ENCODE data around the gene IFT22. TPM values are rescaled to one million over a fixed set of nuclear protein-coding genes. Genes with fewer than 3 reads are reported as not detected.
A peak's percentile ranks its signal among the peaks of the same experiment; 100 is the strongest.
"Not testable (repeated sequence)": the region's sequence is repeated elsewhere in the genome, so short reads cannot be mapped to it uniquely, and the experiment has no call there.

IFT22 gene
- total RNA-seq, 1 experiment from 2014 or later, result 17.4 TPM

DNA sequence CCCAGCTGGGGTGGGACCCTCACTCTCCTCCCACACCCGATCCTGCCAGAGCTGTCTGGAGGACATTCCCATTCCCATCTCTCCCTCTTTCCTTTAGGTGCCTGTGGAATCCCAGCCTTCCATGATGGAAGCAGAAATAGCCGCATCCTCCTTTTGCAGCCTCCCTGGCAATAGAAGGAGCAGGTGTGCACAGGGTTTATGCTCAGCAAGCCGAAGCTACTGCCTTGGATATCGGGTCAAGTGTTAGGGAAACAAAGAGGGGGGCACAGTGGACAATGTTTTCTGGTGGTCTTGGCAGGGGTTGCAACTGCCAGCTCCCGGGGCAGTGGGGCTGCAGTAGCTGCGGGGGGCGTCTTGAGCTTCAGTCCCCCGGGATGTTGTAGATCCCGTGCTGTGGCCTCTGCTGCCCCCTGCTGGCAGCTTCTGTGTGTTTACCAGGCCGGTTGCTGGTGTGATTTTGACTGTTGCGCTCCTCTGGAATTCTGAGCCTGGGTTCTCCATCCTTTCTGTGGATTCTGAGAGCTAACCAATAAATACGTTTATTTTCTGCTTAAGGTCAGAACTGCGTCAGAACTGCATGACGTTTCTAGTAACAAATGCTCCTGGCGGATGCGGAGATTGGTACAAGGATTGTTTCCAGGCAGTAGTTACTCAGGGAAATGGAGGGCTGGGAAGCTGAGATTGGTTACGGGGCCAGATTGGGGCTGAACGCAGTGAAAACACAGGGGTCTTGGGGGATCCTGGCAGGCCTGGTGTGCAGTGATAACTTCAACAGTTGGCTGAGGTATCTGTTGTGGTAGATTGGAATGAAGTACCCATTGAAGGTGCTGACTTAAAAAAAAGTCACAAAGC lies 31.2 kb downstream of the IFT22 start:
- CTCF ChIA-PET, result interaction anchor here (0.7 to 2.6 kb wide), 6 partner anchors 8 to 537 kb away, joined by 3 to 9 read pairs (median 4); no protein-coding TSS in a partner anchor
- intact Hi-C loops (cut with micrococcal nuclease; ENCODE audit: unreplicated experiment); POLR2A ChIA-PET; H3K4me1 Mint-ChIP-seq (ENCODE audit: low read depth, unreplicated experiment); H3K9me3 ChIP-seq; H3K27me3 ChIP-seq (replicated peaks; ENCODE audit: control insufficient read depth, insufficient read depth, low read length); H3K4me3 Mint-ChIP-seq (ENCODE audit: unreplicated experiment); H3K4me1 ChIP-seq; H3K27ac Mint-ChIP-seq (ENCODE audit: unreplicated experiment); H3K36me3 ChIP-seq (ENCODE audit: control insufficient read depth, insufficient read depth, low read length); H3K4me3 ChIP-seq (ENCODE audit: low read depth, low read length); H3K9me3 Mint-ChIP-seq (ENCODE audit: unreplicated experiment); BruUV-seq (replicated peaks); H3K36me3 Mint-ChIP-seq (ENCODE audit: insufficient read depth, unreplicated experiment): not testable (repeated sequence)
- TF ChIP-seq CTCF (IDR thresholded peaks at IDR 0.05; ENCODE audit: insufficient read depth in 1 of 2, low read depth in 1 of 2, low read length in 1 of 2, severe bottlenecking in 1 of 2, unreplicated experiment in 1 of 2), result peak; percentile 63 to 66
- H3K27me3 Mint-ChIP-seq (ENCODE audit: insufficient read depth, unreplicated experiment), result peaks cover 12% of the 10 kb centered on the region
- DNase-seq, result peak; percentile 65 to 71

- H3K27me3 ChIP-seq (replicated peaks; ENCODE audit: control insufficient read depth, insufficient read depth, low read length); H3K36me3 ChIP-seq (ENCODE audit: control insufficient read depth, insufficient read depth, low read length); H3K9me3 ChIP-seq; H3K9me3 Mint-ChIP-seq (ENCODE audit: unreplicated experiment); POLR2A ChIA-PET; H3K4me1 ChIP-seq; H3K27ac Mint-ChIP-seq (ENCODE audit: unreplicated experiment); H3K4me1 Mint-ChIP-seq (ENCODE audit: low read depth, unreplicated experiment); intact Hi-C loops (cut with micrococcal nuclease; ENCODE audit: unreplicated experiment); H3K36me3 Mint-ChIP-seq (ENCODE audit: insufficient read depth, unreplicated experiment); BruUV-seq (replicated peaks); H3K4me3 Mint-ChIP-seq (ENCODE audit: unreplicated experiment); H3K4me3 ChIP-seq (ENCODE audit: low read depth, low read length); DNase-seq: not testable (repeated sequence)
- peaks cover 14% of the 10 kb centered on the region for H3K27me3 Mint-ChIP-seq (ENCODE audit: insufficient read depth, unreplicated experiment)
- CTCF ChIA-PET, result interaction anchor here (0.8 to 1.3 kb wide), 2 partner anchors 19 to 38 kb away, joined by 4 to 5 read pairs; no protein-coding TSS in a partner anchor
Observed at GRCh38 chr7:101289687-101290086, 31.9 kb downstream of the IFT22 start.

DNA sequence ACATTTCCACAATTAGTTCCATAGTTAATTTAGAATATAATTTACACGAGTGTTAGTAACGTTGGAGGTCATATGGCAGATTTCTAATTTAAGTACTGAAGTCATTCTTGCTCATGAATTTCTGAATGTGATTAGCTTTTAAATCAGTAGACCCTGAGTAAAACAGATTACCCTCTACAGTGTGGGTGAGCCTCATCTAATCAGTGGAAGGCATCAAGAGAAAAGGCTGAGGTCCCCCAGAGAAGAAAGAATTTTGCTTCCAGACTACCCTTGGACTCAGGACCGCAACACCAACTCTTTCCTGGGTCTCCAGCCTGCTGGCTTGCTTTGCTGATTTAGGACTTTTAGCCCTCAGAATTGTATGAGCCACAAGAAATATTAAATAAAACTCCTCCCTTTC lies 33.2 kb downstream of the IFT22 start:
- CTCF ChIA-PET, result interaction anchor here (0.6 kb wide), 1 partner anchor 306 kb away, joined by 3 read pairs; no protein-coding TSS in a partner anchor
- POLR2A ChIA-PET, result no interaction called here
- Histone ChIP-seq H3K36me3 (ENCODE audit: control insufficient read depth, insufficient read depth, low read length) (no peaks in the 10 kb centered on the region), H3K4me3 (ENCODE audit: low read depth, low read length) (no peak overlapping the region), H3K4me1 (no peaks in the 10 kb centered on the region), H3K27me3 (replicated peaks; ENCODE audit: control insufficient read depth, insufficient read depth, low read length) (no peaks in the 10 kb centered on the region), H3K9me3 (no peaks in the 10 kb centered on the region)
- Mint-ChIP-seq H3K36me3 (ENCODE audit: insufficient read depth, unreplicated experiment) (peaks cover 6% of the 10 kb centered on the region), H3K27me3 (ENCODE audit: insufficient read depth, unreplicated experiment) (peaks cover 14% of the 10 kb centered on the region), H3K27ac (ENCODE audit: unreplicated experiment) (no peak overlapping the region), H3K4me1 (ENCODE audit: low read depth, unreplicated experiment) (peaks cover 6% of the 10 kb centered on the region), H3K9me3 (ENCODE audit: unreplicated experiment) (no peaks in the 10 kb centered on the region), H3K4me3 (ENCODE audit: unreplicated experiment) (no peak overlapping the region)
- BruUV-seq (replicated peaks), result no TSS peak
- no peak for TF ChIP-seq CTCF (IDR thresholded peaks at IDR 0.05; ENCODE audit: insufficient read depth in 1 of 2, low read depth in 1 of 2, low read length in 1 of 2, severe bottlenecking in 1 of 2, unreplicated experiment in 1 of 2)
- intact Hi-C loops (cut with micrococcal nuclease; ENCODE audit: unreplicated experiment), result no loop called here
- no peak for DNase-seq
